GM12801 (cell line): ENCODE data around the gene PARP2.

ENCODE experiments used
- CTCF ChIP-seq: IDR thresholded peaks from one replicate; pipeline ENCODE4 v1.5.1; 2011; ENCODE audit warnings: control low read depth; ENCODE audit not compliant: insufficient read length; ENCODE audit errors: extremely low read depth

The PARP2 gene

GRCh38 chr14:20384886-20385285 lies 41.5 kb downstream of the PARP2 start:
- TF ChIP-seq CTCF: no peak

- TF ChIP-seq CTCF: no peak
Observed at GRCh38 chr14:20386276-20386855, 42.9 kb downstream of the PARP2 start.

- no peak for TF ChIP-seq CTCF
Observed at GRCh38 chr14:20387576-20387975, 44.1 kb downstream of the PARP2 start.

GRCh38 chr14:20388159-20388558 lies 44.7 kb downstream of the PARP2 start:
- no peak for TF ChIP-seq CTCF

GRCh38 chr14:20391505-20391904 lies 48.1 kb downstream of the PARP2 start:
- no peak for TF ChIP-seq CTCF

- no peak for TF ChIP-seq CTCF
Observed at GRCh38 chr14:20397511-20397910, 54.1 kb downstream of the PARP2 start.

GRCh38 chr14:20400589-20400964 lies 57.1 kb downstream of the PARP2 start:
- TF ChIP-seq CTCF: no peak

GRCh38 chr14:20400965-20401593 lies 57.6 kb downstream of the PARP2 start:
- TF ChIP-seq CTCF: no peak
